Activated T-cell treated with anti-CD3 and anti-CD28 coated beads, Interleukin-2, amount 50 U/mL, for 1 hour (primary cell): ENCODE results near the gene NUMBL.
A peak's percentile ranks its signal among the peaks of the same experiment; 100 is the strongest.

Experiments
- DNase-seq: peaks from one replicate; pipeline ENCODE4 v3.0.0-alpha.2; 2020

NUMBL gene

GRCh38 chr19:40688987-40689338 is 1.5 kb downstream of the NUMBL start:
- DNase-seq, result no peak

GRCh38 chr19:40688309-40688708 is 2.1 kb downstream of the NUMBL start:
- DNase-seq, result no peak

- DNase-seq, result no peak
These were observed 2.9 kb downstream of the NUMBL start for GRCh38 chr19:40687525-40688016.

DNA sequence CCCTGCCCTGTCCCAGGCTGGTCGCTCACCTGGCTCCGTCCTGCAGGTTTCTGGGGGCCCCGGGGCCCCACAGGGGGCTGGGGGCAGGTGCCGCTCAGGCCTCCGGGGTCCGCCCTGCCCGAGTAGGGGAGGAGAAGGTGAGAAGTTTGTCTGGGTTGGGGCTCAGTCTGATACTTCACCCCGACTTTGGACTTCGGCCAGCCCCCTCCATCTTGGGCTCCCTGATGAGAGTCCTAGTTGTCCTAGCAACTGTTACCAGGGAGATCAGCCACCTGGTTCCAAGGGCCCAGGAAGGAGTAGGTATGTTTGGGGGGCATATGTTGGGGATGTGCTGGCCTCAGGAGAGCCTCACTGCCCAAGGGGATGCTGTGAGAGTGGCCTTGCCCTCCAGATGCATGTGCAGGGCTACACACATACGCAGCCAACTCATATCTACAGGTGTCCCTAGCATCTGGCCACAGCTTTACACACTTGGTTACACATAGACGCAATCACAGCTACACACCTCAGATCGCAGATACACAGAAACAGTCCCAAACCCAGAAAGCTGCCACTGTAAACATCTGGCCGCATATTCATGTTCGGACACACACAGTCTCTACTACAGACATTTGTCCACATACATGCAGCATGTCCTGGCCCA is 3.4 kb downstream of the NUMBL start:
- no peak for DNase-seq

DNA sequence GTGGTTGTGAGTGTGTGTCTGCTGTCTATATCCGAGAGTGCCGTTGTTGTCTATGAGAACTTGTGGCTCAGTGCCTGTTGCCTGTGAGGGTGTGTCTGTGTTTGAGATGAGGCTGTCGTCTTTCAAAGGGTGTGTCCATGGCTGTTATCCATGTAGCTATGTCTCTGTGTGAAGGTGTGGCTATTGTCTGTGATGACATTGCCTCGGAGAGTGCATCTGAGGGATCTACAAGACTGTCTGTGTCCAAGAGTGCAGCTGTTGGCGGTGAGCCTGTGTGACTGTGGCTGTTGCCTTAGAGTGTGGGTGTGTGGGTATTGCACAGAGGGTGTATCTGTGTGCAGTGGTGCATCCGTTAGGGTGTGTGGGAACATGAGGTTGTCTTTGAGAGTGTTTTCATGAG is 4.9 kb downstream of the NUMBL start:
- no peak for DNase-seq

DNA sequence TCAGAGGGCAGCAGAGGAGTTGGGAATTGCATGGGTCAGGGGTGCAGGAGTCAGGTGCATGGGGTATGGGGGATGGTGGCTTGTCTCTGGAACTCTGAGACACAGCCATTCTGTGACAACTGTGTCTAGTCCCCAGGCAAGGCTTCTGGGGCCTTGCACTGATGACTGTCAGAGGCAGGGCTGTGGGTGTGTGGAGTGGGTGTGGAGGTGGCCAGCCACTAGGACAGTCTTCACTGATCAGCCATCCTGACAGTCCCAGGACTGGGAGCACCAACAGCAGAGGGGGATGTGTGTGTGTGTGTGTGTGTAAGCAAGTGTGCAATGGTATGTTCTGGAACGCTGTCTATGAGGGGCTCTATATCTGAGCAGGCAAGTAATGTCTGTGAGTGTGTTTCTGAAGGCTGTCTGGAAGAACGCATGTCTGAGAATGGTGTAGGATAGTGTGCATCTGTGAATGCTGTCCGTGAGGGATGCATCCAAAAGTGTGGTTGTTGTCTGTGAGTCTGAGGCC is 5.4 kb downstream of the NUMBL start:
- no peak for DNase-seq

- no peak for DNase-seq
These were observed 6.2 kb downstream of the NUMBL start for GRCh38 chr19:40684280-40684679.

GRCh38 chr19:40683437-40683836 is 7.0 kb downstream of the NUMBL start:
- no peak for DNase-seq

GRCh38 chr19:40682431-40682964 is 8.0 kb downstream of the NUMBL start:
- DNase-seq, result no peak

GRCh38 chr19:40681039-40681438 is 9.4 kb downstream of the NUMBL start:
- DNase-seq, result no peak

GRCh38 chr19:40677156-40677555 is 13.3 kb downstream of the NUMBL start:
- no peak for DNase-seq

DNA sequence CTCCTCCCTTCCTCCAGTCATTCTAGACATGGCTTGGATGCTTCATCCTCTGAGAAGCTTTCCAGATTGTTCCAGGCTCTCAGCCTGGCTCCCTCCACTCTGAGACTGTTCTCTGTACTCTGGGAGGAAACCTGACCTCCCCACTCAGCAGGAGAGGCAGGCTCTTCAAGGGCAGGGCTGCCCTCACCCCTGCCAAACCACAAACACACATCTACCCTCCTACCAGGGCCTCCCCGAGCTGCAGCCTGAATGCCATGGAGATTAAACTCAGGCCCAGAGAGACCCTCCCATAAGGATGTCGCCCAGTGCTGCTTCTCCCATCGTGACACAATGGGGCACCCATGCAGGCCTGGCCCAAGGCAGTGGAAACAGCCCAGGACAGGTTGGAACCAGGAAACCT is 16.2 kb downstream of the NUMBL start:
- no peak for DNase-seq

- no peak for DNase-seq
These were observed 17.1 kb downstream of the NUMBL start for GRCh38 chr19:40673397-40673796.

DNA sequence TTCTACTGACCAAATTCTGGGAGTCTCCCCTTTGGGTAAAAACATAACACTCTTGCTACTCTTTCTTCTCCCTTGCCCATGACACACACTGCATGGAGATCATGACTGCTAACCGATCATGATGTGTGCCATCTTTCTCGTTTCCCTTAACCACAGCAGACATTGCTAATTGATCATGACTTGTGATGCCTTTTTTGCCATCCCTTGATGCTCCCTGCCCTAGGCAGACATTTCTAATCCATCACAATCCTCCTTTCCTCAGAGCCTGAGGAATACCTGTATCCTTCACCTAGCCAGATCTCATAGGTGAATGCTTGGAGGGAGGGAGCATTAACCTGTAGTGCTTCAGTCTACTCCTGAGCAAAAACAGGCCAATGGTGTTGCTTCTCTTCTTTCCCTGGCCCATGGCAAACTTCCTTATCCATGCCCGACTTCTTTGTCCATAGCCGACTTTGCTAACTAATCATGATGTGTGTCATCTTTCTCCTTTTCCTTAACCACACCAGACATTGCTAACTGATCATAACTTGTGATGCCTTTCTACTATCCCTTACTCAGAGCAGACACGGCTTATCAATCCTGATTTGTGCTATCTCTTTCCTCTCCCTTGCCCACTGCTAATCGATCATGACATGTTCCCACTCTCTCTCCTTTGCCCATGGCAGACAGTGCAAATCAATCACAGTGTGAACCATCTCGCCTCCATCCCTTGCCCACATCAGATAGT is 17.7 kb downstream of the NUMBL start:
- no peak for DNase-seq

DNA sequence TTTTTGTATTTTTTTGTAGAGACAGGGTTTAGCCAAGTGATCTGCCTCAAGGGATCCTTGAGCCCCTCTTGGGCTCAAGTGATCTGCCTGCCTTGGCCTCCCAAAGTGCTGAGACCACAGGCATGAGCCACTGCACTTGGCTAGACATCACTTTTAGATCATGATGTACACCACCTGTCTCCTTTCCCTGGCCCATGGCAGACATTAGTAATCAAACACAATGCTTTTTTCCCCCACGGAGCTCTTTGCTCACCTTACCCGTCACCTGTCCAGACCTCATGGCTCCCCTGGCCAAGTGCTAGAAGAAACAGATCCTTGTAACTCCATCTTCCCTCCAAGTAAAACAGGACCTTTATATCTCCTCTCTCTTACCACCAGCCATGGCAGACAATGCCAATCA is 18.4 kb downstream of the NUMBL start:
- DNase-seq, result no peak

- DNase-seq, result no peak
These were observed 19.0 kb downstream of the NUMBL start for GRCh38 chr19:40671404-40671803.

DNA sequence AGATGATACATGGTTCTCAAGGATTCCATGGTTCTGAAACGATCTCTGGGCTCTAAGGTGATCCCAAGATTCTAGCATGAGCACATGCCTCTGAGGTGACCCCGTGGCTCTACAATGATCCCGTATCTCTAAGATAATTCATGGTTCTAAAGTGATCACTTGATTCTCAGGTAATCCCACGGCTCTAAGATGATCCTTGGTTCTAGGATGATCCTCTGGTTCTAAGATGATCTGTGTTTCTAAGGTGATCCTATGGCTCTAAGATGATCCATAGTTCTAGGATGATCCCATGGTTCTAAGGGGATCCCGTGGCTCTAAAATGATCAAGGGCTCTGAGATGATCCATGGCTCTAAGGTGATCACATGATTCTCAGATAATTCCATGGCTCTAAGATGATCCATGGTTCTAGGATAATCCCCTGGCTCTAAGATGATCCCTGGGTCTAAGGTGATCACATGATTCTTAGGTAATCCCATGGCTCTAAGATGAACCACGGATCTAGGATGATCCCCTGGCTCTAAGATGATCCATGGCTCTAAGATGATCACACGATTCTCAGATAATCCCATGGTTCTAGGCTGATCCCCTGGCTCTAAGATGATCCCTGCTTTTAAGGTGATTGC is 21.3 kb downstream of the NUMBL start:
- no peak for DNase-seq

DNA sequence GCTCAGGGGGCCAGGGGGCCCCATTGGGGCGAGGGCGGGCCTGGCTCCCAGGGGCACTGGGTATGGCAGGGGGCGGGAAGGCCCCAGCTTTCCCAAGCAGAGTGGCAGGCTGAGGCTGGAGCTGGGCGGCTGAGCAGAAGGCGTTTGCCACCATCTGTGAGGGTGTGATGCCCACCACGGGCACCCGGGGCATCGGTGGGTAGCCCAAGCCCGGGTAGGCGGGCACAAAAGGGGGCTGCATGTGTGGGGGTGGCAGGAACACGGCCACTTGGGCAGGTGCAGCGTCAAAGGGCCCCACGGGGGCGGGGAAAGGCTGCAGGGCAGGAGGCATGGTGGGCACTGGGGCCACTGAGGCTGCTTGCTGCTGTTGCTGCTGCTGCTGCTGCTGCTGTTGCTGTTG is 22.8 kb downstream of the NUMBL start:
- no peak for DNase-seq

- DNase-seq, result no peak
These were observed 23.5 kb downstream of the NUMBL start for GRCh38 chr19:40666803-40667438.

DNA sequence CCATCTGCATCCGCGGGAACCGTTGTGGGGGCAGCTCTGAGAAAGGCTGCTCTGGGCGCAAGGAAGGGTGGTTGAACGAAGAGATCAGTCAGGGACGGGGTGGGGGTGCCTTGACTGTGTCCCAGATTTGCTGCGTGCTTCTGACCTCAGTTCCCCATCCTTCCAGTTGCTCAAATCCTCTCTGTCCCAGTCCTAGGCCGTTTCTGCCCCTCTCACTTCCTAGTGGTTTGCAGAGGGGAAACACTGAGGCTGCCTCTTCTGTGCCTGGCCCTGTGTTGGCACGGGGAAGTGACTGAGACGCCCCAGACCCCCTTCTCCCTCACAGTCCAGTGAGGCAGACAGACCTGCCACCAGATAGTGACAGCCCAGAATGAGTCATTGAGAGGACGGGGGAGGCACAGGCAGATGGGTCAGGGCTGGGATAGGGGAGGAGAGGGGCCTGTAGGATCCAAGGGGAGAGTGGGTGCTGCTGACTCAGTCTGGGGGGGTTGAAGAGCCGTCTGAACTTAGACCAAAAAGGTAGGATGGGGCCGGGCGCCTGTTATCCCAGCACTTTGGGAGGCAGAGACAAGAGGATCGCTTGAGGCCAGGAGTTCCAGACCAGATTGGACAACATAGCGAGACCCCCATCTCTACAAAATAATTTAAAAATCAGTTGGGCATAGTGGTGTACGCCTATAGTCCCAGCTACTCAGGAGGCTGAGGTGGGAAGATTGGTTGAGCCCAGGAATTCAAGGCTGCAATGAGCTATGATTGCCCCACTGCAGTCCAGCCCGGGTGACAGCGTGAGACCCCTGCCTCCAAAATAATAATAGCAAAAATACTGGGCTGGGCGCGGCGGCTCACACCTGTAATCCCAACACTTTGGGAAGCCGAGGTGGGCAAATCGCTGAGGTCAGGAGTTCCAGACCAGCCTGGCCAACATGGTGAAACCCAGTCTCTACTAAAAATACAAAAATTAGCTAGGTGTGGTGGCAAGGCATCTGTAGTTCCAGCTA is 26.5 kb downstream of the NUMBL start:
- peak; percentile 29 for DNase-seq

GRCh38 chr19:40662925-40663694 is 27.3 kb downstream of the NUMBL start:
- peak; percentile 96 for DNase-seq
